ENCODE measurements around the gene PHEX. TPM values are rescaled to one million over a fixed set of nuclear protein-coding genes. Genes with fewer than 3 reads are reported as not detected.
"Not testable (repeated sequence)": the region's sequence is repeated elsewhere in the genome, so short reads cannot be mapped to it uniquely, and the experiment has no call there.

Gene PHEX
- total RNA-seq, 4 donors from 2014 or later = 0.52 to 1.2 (median 0.65) TPM

- Histone ChIP-seq H3K36me3 (no peaks in the 10 kb centered on the region), H3K9me3 (peaks cover 0 to 9% (median 0%) of the 10 kb centered on the region in 4 donors), H3K27me3 (no peaks in the 10 kb centered on the region), H3K4me3 (no peak overlapping the region), H3K27ac (replicated peaks in 1 of 4) (no peak overlapping the region), H3K4me1 (no peaks in the 10 kb centered on the region)
- intact Hi-C loops (cut with DNase I) = no loop called here
- no peak for DNase-seq (ENCODE audit: extremely low spot score)
- 76% methylated on average over 6 of the region's 6 CpGs for WGBS
- TF ChIP-seq EP300 (IDR thresholded peaks at IDR 0.05) (no peak), POLR2AphosphoS5 (IDR thresholded peaks at IDR 0.05) (no peak), POLR2A (IDR thresholded peaks at IDR 0.05; ENCODE audit: low read depth) (no peak), CTCF (IDR thresholded peaks at IDR 0.05) (no peak)
Measured at GRCh38 chrX:22276781-22277180, 244.7 kb downstream of the PHEX start.

- TF ChIP-seq CTCF (IDR thresholded peaks at IDR 0.05) = no peak
- no peak for TF ChIP-seq POLR2AphosphoS5 (IDR thresholded peaks at IDR 0.05)
- TF ChIP-seq EP300 (IDR thresholded peaks at IDR 0.05) = no peak
- no peak for TF ChIP-seq POLR2A (IDR thresholded peaks at IDR 0.05; ENCODE audit: low read depth)
Measured at GRCh38 chrX:22278375-22278774, 246.2 kb downstream of the PHEX start.

GRCh38 chrX:22289209-22289608 lies 257.1 kb downstream of the PHEX start:
- H3K27me3 ChIP-seq; H3K27ac ChIP-seq (replicated peaks in 1 of 4); intact Hi-C loops (cut with DNase I); H3K4me3 ChIP-seq; H3K9me3 ChIP-seq; DNase-seq (ENCODE audit: extremely low spot score); H3K36me3 ChIP-seq; H3K4me1 ChIP-seq: not testable (repeated sequence)
- 100% methylated on average over 2 of the region's 3 CpGs for WGBS

More at GRCh38 chrX:22278375-22278774, 246.2 kb downstream of the PHEX start:
- Histone ChIP-seq H3K36me3 (no peaks in the 10 kb centered on the region), H3K27me3 (no peaks in the 10 kb centered on the region), H3K4me3 (no peak overlapping the region), H3K27ac (replicated peaks in 1 of 4) (no peak overlapping the region), H3K9me3 (peaks cover 0 to 9% (median 0%) of the 10 kb centered on the region in 4 donors), H3K4me1 (no peaks in the 10 kb centered on the region)
- intact Hi-C loops (cut with DNase I) = no loop called here
- 46% methylated on average over 3 of the region's 3 CpGs for WGBS
- DNase-seq (ENCODE audit: extremely low spot score) = no peak

- no peak for TF ChIP-seq CTCF (IDR thresholded peaks at IDR 0.05)
- TF ChIP-seq EP300 (IDR thresholded peaks at IDR 0.05) = no peak
- no peak for TF ChIP-seq POLR2A (IDR thresholded peaks at IDR 0.05; ENCODE audit: low read depth)
- TF ChIP-seq POLR2AphosphoS5 (IDR thresholded peaks at IDR 0.05) = no peak
- H3K4me1 ChIP-seq = peaks cover 11 to 15% (median 13%) of the 10 kb centered on the region in 4 donors
- DNase-seq (ENCODE audit: extremely low spot score) = no peak
- H3K4me3 ChIP-seq = no peak overlapping the region
- H3K27ac ChIP-seq (replicated peaks in 1 of 4) = no peak overlapping the region
- intact Hi-C loops (cut with DNase I) = no loop called here
- H3K36me3 ChIP-seq = no peaks in the 10 kb centered on the region
- 79% methylated on average over 2 of the region's 2 CpGs for WGBS
- no peaks in the 10 kb centered on the region for H3K27me3 ChIP-seq
- no peaks in the 10 kb centered on the region for H3K9me3 ChIP-seq
Measured at GRCh38 chrX:22296871-22297270, 264.7 kb downstream of the PHEX start.

GRCh38 chrX:22300130-22300529 lies 268.0 kb downstream of the PHEX start:
- intact Hi-C loops (cut with DNase I) = no loop called here
- 4% methylated on average over 2 of the region's 2 CpGs for WGBS
- TF ChIP-seq EP300 (IDR thresholded peaks at IDR 0.05) (no peak), POLR2A (IDR thresholded peaks at IDR 0.05; ENCODE audit: low read depth) (no peak), CTCF (IDR thresholded peaks at IDR 0.05) (no peak), POLR2AphosphoS5 (IDR thresholded peaks at IDR 0.05) (no peak)
- Histone ChIP-seq H3K36me3 (no peaks in the 10 kb centered on the region), H3K9me3 (no peaks in the 10 kb centered on the region), H3K4me1 (peaks cover 11 to 15% (median 13%) of the 10 kb centered on the region in 4 donors), H3K27me3 (no peaks in the 10 kb centered on the region), H3K4me3 (no peak overlapping the region), H3K27ac (replicated peaks in 1 of 4) (peak overlapping the region in 1 of 4 donors; percentile 53)
- no peak for DNase-seq (ENCODE audit: extremely low spot score)

Other genes with a start within 250 kb of the PHEX start
- 10 to 100 TPM in 1 of 4 donors, 1 to 10 TPM in 3; 7.5 to 10.8 (median 8.4) TPM for gene MBTPS2, start 192.7 kb upstream of the PHEX start, total RNA-seq
- 1 to 10 TPM in 3 of 4 donors, under 1 TPM in 1; 0.84 to 1.7 (median 1.2) TPM for gene YY2, start 176.3 kb upstream of the PHEX start, total RNA-seq
- gene SMS, start 91.6 kb upstream of the PHEX start, total RNA-seq = 10 to 100 TPM; 56.3 to 79.7 (median 65.6) TPM
- gene CBLL2, start 240.6 kb downstream of the PHEX start, total RNA-seq = not detected

Data from esophagus muscularis mucosa (tissue), 4 donors.